Adipose tissue (tissue), 3 donors: Measurements from ENCODE around the gene AIF1L. TPM values are rescaled to one million over a fixed set of nuclear protein-coding genes. Genes with fewer than 3 reads are reported as not detected.

Experiments
- H3K27ac ChIP-seq: one replicate; pipeline ENCODE4 v1.5.1; 2013; ENCODE audit warnings: low read depth, low read length
- WGBS, 3 donors: extraction: QIAGEN DNeasy Blood & Tissue Kit; methylation state at CpG; one replicate each; pipeline ENCODE4 v1.1.7; 2013; 5-methylcytosine and 5-hydroxymethylcytosine counted together
- polyA plus RNA-seq, 3 donors: library from polyadenylated mRNA; stranded (reverse); fragments of 200-250 nt; gene quantifications; one replicate each; pipeline ENCODE4 v1.2.3, GENCODE V29; 2013
- donor health status: healthy with polysubstance abuse.
- donor health status: Bipolar disorder and iron deficiency.
- donor health status: healthy.

Gene AIF1L
- polyA plus RNA-seq, 3 donors, result 2.9 to 46.2 (median 46.2) TPM

DNA sequence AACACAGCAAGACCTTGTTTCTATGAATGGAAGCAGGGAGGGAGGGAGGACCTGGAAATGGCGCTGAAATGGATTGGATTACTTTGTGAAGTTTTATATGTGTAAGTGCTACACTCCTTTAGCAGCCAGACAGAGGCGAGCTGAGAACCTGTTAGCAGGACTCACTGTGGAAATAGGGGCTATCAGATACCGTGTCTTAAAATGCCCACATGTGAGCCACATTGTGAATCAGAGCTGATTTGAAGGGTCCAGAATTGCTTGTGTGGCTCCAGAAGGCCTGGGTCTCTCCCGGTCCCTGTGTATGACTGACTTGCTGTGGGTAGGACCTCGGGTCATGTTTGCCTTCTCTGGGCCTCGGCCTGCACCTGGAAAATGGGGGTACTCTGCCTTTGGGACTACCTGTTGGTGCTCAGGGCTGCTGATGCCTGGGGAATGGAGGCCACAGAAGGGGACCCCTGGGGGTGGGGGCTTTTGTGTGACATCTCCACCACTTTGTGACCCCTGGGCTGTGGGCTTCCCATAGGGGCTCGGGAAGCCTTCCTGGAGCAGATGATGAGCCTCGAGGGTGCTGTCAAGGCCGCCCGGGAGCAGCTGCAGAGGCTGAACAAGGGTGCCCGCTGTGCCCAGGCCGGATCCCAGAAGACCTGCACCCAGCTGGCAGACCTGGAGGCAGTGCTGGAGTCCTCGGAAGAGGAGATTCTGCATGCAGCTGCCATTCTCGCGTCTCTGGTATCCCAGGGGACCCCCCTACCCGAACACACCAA, 24.0 kb upstream of the AIF1L start:
- whole genome bisulfite sequencing, 3 donors, result 77 to 90% (median 89%) methylated on average over 15 to 16 of the region's 16 CpGs
- no peak overlapping the region for H3K27ac ChIP-seq

DNA sequence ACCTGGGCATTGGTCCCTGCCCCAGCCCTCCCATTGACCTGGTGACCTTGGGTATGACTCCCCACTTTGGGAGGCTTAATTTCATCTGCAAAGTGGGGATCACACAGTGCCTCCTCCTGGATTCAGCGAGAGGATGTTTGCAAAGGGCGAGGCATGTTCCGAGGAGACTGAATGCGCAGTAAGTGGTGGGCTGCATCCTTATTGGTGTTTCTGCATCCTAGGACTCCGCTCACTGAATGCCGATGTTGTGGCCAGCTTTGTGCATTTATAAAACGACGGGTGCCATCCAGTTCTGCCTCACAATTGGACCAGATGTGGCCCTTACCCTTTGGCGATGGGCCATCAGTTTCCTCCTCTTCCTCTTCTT, 23.5 kb upstream of the AIF1L start:
- no peak overlapping the region for H3K27ac ChIP-seq
- 84 to 92% (median 89%) methylated on average over 9 of the region's 9 CpGs for WGBS, 3 donors

DNA sequence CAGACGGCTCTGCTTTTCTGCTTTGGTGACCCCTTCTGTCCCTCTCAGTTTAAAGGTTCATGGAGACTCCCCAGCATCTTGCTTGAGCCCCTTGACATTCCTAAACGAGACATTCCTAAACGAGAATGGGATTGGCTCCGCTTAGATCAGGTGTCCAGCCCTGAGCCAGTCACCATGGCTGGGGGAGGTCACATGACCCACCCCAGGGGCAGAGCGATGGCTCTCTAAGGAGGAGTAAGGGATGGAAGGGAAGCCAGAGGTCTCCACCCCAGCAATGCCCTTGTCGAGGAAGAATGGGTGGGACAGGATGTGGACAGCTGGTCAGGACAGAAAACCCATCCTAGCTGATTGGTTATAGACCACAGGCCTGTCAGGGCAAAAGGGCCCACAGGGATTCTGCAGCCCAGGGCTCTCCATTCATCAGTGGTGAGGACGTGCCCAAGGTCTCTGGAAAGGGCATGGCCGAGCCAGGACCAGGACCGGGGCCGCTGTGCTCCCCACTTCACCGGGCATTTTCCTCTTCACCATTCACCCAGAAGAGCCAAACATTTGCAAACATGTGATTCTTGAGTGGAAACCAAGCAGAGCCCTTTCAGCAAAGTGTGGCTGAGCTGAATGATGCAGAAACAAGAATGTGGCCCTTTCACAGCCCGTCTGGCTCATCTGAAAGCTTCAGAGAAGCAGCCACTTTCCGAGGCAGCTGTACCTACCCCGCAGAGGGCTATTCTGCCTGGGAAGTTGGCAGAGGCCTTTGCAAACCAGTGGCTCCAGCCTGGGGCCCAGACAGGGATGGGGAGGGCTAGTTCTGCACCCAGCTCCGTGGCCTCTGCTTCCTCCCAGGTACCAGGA, 19.8 kb upstream of the AIF1L start:
- 76 to 80% (median 79%) methylated on average over 15 of the region's 15 CpGs for WGBS, 3 donors

DNA sequence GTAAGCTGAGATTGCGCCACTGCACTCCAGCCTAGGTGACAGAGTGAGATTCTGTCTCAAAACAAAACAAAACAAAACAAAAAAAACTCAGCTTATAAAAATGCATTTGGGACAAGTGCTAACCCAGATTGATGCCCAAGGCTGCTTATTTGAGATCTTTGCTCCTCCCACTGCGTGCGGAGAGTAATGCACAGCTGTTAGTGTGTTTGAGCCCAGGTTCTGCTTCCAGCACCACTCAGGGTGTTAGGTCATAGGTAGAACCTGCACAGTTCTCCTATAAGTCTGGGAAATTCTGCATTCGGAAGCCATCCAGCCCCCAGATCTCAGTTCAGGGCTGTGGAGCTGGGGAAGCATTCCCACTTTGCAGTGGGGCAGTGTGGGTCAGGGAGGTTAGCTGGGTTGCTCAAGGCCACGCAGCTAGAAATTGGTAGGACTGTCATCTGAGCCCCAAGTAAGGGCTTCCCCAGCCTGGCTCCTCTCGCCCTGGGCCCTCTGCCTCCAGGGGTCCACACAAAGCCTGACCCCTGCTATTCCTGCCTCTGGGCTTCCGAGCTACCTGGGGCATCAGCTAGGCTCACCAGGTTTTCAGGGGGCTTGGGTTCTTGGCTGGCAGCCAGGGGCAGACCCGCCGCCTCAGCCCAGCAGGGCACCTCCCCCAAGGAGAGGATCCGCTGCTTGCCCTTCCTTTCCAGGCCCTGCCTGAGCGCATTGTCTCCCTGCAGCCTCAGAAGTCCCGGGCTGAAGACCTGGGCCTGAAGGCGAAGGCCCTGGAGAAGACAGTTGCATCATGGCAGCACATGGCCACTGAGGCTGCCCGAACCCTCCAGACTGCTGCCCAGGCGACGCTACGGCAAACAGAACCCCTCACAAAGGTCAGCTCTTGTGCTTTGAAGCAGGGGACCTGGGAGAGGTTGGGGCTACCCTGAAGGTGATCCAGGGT, 17.6 kb upstream of the AIF1L start:
- 77 to 90% (median 84%) methylated on average over 17 of the region's 17 CpGs for WGBS, 3 donors
- no peak overlapping the region for H3K27ac ChIP-seq

More for the DNA sequence above, 19.8 kb upstream of the AIF1L start:
- H3K27ac ChIP-seq, result no peak overlapping the region

DNA sequence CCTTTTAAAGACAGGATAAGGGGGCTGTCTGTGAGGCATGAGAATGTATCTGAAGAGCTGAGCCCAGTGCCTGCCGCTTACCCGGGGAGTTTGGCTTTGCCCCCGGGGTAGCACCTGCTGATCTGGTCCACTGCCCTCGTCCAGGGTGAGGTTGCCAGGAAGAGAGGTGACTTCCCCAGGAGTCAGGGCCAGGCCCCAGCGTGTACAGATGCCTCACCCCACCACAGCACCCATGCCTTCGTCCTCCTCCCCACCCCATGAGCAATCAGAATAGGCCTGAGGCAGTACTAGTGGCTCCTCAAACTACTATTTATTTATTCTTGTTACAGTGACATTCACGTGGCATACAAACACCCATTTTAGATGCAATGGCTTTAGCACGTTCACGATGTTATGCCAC, 15.7 kb upstream of the AIF1L start:
- 77 to 82% (median 80%) methylated on average over 9 of the region's 9 CpGs for WGBS, 3 donors
- no peak overlapping the region for H3K27ac ChIP-seq

DNA sequence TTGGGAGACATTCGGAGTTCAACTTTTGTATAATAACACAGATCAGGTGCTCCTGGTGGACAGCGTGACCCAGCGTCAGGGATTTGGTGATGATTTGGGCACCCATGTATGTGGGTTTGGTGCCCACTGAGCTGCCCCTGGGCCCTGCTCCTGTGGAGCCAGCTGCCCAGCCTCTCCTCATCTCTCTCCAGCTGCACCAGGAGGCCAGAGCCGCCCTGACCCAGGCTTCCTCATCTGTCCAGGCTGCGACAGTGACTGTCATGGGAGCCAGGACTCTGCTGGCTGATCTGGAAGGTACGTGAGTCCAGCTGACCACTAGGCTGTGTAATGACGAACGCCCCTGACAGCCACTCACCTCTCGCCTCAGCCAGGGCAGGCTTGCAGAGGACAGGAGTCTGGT, 14.5 kb upstream of the AIF1L start:
- H3K27ac ChIP-seq, result no peak overlapping the region
- 87 to 88% (median 88%) methylated on average over 9 of the region's 9 CpGs for WGBS, 3 donors

GRCh38 chr9:131082774-131083512, 13.4 kb upstream of the AIF1L start:
- WGBS, 3 donors, result 52 to 65% (median 60%) methylated on average over 11 of the region's 11 CpGs
- H3K27ac ChIP-seq, result no peak overlapping the region

DNA sequence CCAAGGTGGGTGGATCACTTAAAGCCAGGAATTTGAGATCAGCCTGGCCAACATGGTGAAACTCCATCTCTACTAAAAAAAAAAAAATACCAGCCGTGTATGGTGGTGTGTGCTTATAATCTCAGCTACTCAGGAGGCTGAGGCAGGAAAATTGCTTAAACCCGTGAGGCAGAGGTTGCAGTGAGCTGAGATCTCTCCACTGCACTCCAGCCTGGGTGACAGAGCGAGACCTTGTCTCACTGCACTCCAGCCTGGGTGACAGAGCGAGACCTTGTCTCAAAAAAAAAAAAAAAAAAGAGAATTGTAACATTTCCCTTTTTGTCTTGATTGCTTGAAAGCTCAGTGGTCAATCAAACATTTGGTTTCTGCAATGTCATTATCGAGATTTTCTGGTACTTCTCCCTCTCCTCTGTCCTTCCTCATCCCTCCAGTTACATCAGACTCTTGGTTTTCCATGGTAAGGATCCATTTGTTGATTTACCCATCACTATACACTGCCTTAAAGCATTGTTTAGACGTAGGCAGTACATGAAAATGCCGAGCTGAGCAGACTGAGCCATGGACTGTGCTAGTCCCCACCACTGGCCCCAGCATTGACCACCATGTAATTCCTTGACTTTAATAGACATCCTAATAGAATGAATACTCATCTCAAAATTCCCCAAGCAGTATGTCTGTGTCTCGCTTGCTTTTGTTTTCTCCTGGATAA, 11.5 kb upstream of the AIF1L start:
- no peak overlapping the region for H3K27ac ChIP-seq
- WGBS, 3 donors, result 63 to 75% (median 65%) methylated on average over 8 of the region's 8 CpGs

GRCh38 chr9:131085370-131086122, 10.8 kb upstream of the AIF1L start:
- no peak overlapping the region for H3K27ac ChIP-seq
- 77 to 85% (median 81%) methylated on average over 23 of the region's 23 CpGs for WGBS, 3 donors

DNA sequence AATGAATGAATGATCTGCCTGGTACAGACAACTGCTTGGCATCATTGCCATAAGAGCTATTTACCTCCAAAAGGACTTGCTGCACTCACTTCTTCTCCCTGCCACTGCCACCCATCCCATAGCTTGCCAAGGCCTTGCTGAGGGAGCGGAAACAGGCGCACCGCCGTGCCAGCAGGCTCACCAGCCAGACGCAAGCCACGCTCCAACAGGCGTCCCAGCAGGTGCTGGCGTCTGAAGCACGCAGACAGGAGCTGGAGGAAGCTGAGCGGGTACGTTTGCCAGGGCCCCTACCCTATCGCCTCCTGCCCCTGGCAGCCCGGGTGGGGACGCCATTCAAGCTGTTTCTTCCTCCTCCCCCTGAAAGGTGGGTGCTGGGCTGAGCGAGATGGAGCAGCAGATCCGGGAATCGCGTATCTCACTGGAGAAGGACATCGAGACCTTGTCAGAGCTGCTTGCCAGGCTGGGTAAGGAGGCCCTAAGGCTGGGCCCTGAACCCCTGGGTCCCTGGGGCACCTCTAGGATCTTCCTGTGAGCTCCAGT, 8.9 kb upstream of the AIF1L start:
- 88 to 95% (median 91%) methylated on average over 19 of the region's 19 CpGs for WGBS, 3 donors
- H3K27ac ChIP-seq, result no peak overlapping the region

GRCh38 chr9:131090025-131090787, 6.1 kb upstream of the AIF1L start:
- H3K27ac ChIP-seq, result no peak overlapping the region
- WGBS, 3 donors, result 90 to 93% (median 92%) methylated on average over 12 to 13 of the region's 13 CpGs

DNA sequence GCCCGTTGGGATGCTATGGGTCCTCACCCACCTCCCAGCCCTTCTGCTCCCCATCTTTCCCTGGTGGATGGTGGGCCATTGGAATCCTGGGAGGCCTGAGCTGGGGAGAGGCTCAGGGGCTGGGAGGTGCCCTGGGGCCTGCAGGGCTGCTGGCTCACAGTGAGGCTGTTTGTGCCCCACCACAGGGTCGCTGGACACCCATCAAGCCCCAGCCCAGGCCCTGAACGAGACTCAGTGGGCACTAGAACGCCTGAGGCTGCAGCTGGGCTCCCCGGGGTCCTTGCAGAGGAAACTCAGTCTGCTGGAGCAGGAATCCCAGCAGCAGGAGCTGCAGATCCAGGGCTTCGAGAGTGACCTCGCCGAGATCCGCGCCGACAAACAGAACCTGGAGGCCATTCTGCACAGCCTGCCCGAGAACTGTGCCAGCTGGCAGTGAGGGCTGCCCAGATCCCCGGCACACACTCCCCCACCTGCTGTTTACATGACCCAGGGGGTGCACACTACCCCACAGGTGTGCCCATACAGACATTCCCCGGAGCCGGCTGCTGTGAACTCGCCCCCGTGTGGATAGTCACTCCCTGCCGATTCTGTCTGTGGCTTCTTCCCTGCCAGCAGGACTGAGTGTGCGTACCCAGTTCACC, 4.9 kb upstream of the AIF1L start:
- H3K27ac ChIP-seq, result no peak overlapping the region
- 45 to 88% (median 86%) methylated on average over 19 of the region's 19 CpGs for WGBS, 3 donors

GRCh38 chr9:131092030-131092429, 4.3 kb upstream of the AIF1L start:
- 64 to 85% (median 79%) methylated on average over 6 of the region's 6 CpGs for WGBS, 3 donors
- no peak overlapping the region for H3K27ac ChIP-seq

DNA sequence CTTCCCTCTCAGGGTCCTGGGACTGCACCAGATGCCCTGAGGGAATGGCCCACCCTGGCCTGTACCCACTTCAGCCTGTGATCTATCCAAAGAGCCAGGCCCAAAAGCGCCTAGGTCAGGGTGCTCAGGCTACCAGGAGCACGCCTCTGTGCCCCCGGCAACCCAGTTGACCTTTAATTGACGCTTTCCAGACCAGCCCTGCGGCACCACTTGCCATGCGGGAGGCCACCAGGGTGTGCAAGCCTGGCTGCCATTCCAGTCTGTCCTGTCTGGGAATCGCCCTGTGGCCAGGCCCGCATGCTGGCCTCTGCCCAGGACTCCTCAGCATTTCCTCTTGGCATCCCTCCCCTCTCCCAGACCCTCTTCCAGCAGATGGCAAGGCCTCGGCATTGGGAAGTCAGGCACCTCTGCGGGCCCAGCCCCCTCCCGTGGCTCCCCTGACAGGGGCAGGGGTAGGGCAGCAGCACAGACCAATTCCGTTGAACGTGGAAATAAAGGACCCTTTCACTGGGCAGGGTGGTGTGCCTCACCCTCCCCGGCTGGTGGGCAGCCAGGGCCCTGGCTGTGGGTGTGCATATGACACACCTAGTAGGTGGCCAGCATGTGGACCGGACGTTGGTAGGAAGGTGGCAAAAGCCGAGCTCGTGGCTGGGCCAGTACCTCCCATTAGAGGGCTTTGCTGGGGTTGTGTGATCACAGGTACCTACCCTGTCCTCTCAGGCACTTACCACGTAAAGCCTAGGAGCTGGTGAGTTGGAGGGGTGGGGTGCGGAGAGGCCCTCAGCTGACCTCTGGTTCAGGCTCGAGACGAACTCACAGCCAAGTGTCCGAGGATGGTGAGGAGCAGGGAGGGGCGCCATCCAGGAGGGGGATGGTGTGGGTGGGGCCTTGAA, 3.5 kb upstream of the AIF1L start:
- WGBS, 3 donors, result 80 to 82% (median 82%) methylated on average over 24 of the region's 24 CpGs
- H3K27ac ChIP-seq, result no peak overlapping the region
